GM19397 (cell line): Measurements from ENCODE around the gene KDM2A.

Experiments
- ATAC-seq: cut with Tn5 transposase; IDR thresholded peaks from one replicate; pipeline ENCODE4 v1.9.1; 2021; ENCODE audit warnings: mild to moderate bottlenecking, moderate library complexity; ENCODE audit not compliant: unreplicated experiment

The KDM2A gene

DNA sequence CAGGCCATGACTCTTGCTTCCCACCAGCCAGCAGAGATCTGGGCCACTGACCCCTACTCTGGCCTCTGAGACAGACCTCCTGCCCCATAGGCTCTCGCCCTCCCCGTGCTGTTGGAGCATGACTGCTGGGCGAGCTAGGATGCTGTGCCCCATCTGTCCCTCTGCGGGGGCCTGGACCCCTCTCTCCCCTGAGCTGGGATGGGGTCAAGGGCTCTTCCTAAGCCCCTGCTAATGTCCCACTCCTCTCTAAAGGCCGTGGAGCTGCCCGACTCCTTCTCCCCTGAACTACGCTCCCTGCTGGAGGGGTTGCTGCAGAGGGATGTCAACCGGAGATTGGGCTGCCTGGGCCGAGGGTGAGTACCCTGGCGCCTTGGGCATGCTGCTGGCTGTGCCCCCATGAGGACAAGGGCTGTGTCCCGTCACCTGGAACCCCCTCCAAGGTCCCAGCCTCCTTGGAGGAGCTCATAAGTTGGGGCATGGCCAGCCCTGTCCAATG, 163.9 kb downstream of the KDM2A start:
- ATAC-seq, result no peak

DNA sequence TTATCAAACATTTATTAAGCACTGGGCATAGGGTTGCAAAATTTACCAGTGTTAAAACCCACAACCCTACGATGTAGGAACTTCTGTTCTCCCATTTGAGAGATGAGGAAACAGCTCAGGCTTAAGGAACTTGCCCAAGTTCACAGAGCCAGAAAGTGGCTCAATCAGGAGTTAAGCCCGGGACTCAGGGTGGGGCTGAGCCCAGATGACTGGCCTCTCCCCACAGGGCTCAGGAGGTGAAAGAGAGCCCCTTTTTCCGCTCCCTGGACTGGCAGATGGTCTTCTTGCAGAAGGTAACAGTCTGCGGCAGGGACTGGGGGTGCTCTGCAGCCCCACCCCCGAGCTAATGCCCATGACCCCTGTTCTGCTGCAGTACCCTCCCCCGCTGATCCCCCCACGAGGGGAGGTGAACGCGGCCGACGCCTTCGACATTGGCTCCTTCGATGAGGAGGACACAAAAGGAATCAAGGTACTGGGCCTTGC, 164.5 kb downstream of the KDM2A start:
- ATAC-seq, result no peak

DNA sequence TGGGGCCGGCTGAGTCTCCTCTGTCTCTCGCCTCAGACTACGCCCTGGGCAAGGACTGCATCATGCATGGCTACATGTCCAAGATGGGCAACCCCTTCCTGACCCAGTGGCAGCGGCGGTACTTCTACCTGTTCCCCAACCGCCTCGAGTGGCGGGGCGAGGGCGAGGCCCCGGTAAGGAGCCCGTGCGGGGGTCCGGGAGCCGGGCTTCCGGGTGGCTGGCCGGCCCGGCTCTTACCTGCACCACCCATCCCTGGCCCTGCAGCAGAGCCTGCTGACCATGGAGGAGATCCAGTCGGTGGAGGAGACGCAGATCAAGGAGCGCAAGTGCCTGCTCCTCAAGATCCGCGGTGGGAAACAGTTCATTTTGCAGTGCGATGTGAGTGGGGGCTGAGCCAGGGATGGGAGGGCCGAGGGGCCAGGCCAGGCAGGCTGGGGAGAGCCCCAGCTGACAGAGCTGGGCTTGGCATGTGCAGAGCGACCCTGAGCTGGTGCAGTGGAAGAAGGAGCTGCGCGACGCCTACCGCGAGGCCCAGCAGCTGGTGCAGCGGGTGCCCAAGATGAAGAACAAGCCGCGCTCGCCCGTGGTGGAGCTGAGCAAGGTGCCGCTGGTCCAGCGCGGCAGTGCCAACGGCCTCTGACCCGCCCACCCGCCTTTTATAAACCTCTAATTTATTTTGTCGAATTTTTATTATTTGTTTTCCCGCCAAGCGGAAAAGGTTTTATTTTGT, 165.9 kb downstream of the KDM2A start:
- no peak for ATAC-seq

GRCh38 chr11:67285541-67286498, 166.8 kb downstream of the KDM2A start:
- no peak for ATAC-seq

DNA sequence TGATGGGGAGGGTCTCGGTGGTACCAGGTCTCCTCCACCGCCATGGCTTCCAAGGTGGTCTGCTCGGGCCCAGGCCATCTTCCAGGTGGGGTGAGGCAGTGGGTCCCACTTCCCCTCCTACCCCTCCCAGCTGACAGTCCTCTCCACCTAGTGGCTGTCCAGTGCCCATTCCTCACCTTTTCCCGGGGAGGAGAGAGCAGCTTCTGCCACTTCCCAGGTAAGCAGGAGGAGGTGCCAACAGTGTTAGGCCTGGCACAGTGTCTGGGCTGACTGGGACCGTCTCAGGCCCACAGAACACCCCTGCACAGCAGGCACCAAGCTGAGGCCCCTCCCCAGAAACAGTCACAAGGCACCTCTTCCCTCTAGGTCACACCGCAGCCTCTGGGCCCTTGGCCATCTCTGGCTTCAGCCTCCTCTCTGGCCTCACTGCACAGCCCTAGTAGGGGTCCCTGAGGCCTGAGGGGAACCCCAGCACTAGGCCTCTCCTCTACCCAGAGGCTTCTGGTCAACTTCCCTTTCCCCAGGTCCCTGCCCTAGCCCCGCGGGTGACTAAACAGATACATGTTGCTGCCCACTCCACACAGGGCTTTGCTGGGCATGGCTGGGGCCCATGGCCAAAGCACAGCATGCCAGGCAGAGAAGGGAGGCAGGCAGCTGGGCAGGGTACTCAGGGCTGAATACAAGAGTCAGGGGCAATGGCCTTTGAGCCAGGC, 167.7 kb downstream of the KDM2A start:
- no peak for ATAC-seq

DNA sequence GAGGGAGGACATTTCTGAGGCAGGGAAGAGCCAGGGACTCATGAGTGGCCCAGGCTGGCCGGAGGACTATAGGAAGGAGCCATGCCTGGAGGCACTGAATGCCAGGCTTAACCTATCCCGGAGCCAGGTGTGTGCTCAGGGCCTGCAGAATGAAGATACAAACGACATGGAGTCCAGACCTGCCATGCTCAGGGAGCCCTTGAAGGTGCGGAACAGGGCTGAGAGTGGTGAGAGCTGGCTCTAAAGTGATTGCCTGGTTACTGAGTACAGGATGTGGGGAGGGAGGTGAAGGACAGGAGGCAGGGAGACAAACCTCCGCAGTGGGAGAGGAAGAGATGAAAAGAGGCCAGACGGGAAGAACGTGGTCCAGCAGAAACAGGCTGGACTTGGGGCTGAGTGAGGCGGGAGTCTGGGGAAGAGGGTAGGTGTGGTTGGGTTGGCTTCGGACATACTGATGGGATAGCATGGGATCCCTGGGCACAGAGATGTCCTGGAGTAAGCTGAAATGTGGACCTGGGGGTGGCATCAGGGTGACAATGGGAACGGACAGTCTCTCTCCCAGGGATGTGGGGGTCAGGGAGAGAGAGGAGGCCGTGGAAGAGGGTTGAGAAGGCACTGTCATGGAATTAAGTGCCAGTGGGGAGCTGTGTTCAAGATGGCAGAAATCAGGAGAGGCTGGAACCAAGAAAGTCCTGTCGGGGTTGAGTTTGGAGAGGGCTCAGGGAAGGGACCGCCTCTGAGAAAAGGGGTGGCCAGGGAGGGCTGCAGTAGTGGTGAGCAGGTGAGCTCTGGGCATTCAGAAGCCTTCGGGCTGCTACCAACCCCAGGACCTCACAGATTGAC, 168.5 kb downstream of the KDM2A start:
- no peak for ATAC-seq

DNA sequence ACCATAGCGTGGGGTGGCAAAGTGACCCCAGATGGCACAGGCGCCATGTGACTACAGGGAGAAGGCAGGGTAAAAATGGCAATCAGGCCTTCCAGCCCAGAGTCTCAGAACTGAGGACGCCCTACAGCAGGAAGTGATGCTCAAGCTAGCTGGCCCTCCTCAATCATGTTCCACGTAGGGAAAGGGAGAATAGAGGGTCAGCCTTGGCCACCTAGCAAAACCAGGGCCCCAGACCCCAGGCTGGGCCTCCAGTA, 169.1 kb downstream of the KDM2A start:
- ATAC-seq, result no peak

- ATAC-seq, result peak; percentile 60
These were observed 169.6 kb downstream of the KDM2A start for GRCh38 chr11:67288452-67289225.

- no peak for ATAC-seq
These were observed 170.2 kb downstream of the KDM2A start, which contains the start of gene ANKRD13D for GRCh38 chr11:67289226-67289650. Gene ANKRD13D (plus strand): TSS chr11:67289303. CDS start chr11:67289461, 158 bp downstream.

DNA sequence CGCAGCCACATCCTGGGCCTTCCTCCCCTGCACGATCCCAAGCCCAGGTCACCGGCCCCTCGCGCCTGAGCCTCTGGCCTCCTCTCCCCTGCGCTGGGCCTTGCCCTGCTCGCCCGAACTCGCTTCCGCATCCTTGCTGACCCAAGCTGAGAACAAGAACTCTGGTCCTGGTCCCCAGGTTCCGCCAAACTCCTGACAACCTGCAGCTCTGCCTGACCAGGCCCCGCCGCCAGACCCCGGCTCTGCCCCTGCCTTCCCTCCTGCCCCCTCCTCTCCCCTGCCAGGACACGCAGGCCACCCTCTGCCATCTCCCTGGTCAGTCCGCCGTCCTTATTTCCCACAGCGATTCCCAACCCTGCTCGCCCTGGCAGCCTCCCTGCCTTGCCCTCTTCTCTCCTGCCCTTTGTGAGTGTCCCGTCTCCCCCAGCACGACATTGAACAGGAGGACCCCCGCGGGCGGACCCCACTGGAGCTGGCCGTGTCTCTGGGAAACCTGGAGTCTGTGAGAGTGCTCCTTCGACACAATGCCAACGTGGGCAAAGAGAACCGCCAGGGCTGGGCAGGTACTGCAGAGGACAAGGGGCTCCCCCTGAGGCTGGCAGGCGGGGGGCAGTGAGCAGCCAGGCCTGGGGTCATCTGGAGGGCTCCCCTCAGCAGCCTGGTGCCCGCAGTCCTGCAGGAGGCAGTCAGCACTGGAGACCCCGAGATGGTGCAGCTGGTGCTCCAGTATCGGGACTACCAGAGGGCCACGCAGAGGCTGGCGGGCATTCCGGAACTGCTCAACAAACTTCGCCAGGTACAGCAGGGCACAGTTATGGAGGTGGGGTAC, 170.8 kb downstream of the KDM2A start:
- ATAC-seq, result no peak

DNA sequence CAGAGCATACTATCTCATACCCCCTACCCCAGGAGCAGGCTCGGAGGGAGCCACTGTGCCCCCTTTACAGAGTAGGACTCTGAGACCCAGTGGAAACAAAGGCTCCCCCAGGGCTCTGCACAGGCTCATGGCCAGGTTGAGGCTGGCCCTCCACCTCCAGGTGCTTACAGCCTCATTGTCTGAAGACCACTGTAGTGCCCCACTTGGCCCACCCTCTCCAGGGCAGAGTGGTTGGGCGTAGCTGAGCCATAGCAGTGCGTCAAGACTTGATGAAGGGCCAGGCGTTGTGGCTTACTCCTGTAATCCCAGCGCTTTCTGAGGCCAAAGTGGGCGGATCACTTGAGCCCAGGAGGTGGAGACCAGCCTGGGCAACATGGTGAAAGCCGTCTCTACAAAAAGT, 171.7 kb downstream of the KDM2A start:
- ATAC-seq, result no peak

DNA sequence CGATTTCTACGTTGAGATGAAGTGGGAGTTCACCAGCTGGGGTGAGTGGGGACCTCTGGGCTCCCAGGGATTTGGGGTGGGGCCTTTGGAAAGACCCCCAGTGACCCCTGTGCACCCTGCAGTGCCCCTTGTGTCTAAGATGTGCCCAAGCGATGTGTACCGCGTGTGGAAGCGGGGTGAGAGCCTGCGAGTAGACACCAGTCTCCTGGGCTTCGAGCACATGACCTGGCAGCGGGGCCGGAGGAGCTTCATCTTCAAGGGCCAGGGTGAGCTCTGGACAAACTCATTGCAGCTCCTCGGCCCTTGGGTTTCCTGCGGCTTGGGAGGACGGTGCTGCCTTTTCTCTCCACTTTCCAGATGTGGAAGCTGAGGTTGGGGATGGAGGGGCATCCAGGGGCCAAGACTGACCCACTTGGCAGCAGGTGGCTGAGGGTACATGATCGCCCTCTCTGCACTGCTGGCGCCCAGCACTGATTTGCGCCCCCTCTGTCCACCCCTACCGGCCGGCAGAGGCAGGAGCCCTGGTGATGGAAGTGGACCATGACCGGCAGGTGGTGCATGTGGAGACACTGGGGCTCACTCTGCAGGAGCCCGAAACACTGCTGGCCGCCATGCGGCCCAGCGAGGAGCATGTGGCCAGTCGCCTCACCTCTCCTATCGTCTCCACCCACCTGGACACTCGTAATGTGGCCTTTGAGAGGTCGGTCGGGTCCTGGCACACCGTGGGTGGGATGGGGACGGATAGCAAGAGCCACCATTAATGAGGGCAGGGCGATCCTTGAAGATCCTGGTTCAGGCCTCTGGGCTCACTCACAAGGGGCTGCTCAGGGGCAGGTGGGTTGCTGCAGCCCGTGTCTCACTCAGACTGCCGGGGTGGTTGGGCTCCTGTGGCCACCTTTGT, 172.7 kb downstream of the KDM2A start:
- ATAC-seq, result no peak

DNA sequence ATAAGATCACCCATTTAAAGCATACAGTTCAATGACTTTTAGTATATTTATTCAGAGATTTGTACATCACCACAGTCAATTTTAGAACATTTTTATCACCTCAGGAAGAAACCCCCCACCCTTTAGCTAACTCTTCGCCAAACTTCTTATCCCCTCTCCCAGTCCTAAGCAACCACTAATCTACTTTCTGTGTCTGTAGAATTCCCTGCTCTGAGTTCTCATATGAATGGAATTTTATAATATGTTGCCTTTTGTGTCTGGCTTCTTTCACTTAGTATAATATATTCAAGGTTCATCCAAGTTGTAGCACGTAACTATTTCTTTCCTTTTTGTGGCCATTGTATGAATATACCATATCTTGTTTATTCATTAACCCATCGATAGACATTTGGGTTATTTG, 173.6 kb downstream of the KDM2A start:
- no peak for ATAC-seq

GRCh38 chr11:67293090-67293489, 174.0 kb downstream of the KDM2A start:
- no peak for ATAC-seq

DNA sequence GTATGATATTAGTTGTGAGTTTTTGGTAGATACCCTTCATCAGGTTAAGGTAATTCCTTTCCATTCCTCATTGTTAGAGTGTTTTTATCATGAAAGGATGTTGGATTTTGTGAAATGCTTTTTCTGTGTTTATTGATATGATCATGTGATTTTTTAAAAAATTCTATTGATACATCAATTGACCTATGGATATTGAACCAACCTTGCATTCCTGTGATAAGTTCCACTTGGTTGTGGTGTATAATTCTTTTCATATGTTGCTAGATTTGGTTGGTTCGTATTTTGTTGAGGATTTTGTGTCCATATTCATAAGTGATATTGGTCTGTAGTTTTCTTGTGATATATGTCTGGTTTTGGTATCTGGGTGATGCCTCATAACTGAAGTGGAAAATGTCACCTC, 176.8 kb downstream of the KDM2A start:
- ATAC-seq, result no peak

DNA sequence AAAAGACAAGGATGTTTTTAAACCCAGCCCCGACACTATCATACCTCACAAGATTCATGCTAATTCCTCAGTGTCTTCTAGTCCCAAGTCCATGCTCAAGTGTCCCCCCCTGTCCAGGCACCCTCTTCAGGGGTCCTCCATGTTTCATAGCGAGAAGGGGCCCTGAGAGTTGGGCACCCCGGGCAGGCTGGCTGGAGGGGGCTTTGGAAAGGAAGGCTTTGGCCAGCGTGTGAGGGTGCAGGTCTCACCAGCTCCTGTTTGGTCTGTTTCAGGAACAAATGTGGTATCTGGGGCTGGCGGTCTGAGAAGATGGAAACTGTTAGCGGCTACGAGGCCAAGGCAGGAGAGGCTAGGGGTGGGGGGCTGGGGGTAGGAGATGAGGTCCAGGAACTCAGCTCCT, 179.7 kb downstream of the KDM2A start:
- no peak for ATAC-seq

- no peak for ATAC-seq
These were observed 180.6 kb downstream of the KDM2A start for GRCh38 chr11:67299471-67300191.
